IPS-18c (cell line): ENCODE results near the gene ARPC5L.
"Not testable (repeated sequence)": the region's sequence is repeated elsewhere in the genome, so short reads cannot be mapped to it uniquely, and the experiment has no call there.

ENCODE experiments used
- H3K4me3 ChIP-seq: 2 replicates; pipeline ENCODE4 v1.7.0; 2013; ENCODE audit warnings: low read depth, mild to moderate bottlenecking, low read length, moderate library complexity; ENCODE audit not compliant: insufficient read depth
- H3K9me3 ChIP-seq: one replicate; pipeline ENCODE4 v1.6.1; 2013; ENCODE audit warnings: mild to moderate bottlenecking, low read length, moderate library complexity; ENCODE audit not compliant: control insufficient read depth, insufficient read depth

Gene ARPC5L

DNA sequence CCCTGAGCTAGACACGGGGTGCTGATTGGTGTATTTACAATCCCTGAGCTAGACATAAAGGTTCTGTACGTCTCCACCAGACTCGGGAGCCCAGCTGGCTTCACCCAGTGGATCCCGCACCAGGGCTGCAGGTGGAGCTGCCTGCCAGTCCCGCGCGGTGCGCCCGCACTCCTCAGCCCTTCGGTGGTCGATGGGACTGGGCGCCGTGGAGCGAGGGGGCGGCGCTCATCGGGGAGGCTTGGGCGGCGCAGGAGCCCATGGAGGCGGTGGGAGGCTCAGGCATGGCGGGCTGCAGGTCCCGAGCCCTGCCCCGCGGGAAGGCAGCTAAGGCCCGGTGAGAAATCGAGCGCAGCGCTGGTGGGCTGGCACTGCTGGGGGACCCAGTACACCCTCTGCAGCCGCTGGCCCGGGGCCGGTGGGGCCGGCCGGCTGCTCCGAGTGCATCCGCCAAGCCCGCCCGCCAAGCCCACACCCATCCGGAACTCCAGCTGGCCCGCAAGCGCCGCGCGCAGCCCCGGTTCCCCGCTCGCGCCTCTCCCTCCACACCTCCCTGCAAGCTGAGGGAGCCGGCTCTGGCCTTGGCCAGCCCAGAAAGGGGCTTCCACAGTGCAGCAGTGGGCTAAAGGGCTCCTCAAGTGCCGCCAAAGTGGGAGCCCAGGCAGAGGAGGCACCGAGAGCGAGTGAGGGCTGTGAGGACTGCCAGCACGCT lies 23.2 kb upstream of the ARPC5L start:
- H3K9me3 ChIP-seq, H3K4me3 ChIP-seq: not testable (repeated sequence)

DNA sequence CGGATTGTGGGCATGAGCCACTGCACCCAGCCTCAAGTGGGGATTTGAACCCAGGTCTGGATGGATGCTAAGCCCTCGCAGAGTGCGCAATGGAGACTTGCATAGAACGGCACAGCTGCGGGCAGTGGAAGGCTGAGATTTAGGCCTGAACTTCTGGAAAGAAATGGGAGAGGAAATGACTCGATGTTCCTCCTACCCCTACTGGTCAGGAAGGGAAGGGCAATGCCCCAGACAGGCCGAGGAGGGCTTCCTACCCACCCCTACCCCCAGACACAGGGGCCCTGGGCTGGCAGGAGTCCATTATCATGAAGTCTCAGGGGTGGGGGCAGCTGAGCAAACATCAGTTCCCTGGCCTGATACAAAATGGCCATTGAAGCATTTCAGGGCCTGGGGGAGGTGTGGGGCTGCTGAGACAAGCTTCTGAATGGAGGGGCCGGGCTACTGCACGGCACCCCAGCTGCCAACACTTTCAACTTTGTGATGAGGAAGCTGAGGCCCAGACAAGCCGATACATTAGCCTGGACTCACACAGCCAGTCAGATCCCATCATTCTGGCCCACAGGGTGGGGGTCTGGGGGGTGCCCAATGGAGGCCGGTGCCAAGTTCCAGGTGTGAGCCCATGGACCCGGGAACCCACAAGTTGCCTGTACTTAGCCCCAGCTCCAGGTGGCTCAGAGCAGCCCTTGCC lies 22.2 kb upstream of the ARPC5L start:
- Histone ChIP-seq H3K9me3 (no peaks in the 10 kb centered on the region), H3K4me3 (no peak overlapping the region)

DNA sequence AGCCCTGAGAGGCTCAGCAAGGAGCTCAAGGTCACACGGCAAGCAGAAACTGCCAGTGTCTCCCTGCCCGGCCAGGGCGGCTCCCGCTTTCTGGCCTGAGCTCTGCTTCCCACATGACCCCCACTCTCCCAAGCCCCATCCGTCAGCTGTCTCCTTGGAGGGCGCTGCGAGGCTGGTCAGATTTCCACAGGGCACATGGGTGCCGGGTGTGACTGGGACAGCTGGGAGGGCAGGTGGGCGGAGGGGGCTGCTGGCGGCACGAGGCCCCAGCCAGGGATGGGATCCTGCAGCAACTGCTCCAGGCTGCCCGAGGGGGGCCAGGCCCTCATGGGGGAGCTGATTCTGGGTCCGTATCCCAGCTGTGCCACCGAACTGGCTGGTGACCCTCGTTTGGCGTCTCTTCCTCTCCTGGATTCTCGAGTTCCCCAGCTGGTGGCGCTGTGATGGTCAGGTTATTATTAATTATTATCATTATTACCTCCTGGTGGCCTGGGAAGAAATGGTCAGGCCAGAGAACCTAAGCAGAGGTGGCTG lies 21.6 kb upstream of the ARPC5L start:
- H3K9me3 ChIP-seq = no peaks in the 10 kb centered on the region
- H3K4me3 ChIP-seq = no peak overlapping the region

DNA sequence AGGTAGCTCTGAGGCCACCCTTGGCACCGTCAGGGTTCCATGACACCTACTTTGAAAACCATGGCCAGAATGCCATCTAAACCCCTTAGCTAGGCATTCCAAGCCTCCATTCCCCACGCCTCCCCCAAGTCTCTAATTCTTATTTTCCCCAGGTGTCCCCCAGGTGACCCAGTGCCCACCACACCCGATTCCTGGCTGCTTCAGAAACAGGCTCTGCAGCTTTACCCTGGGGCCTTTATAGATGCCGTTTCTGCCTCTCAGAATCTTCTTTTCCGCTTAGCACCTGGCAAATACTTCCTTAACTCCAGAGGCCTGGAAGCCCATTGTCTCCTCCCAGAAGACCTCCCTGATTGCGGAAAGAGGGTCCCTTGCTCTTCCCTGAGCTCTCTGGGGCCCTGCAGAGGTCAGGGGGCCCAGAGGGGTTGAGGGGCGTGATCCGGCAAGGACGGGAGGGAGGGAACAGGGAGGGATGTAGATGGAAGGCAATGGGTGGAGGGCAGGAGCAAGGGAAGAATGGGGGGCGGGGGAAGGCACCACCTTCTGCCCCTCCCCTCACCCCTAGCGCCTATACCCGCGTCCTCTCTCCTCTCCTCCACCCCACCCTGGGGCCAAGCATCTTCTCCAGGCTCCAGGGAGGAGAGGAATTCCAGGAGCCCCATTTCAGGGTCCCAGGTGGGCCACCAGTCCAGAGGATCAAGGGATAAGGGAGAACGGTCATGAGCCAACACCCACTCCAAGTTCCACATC lies 20.7 kb upstream of the ARPC5L start:
- H3K4me3 ChIP-seq = no peak overlapping the region
- H3K9me3 ChIP-seq = no peaks in the 10 kb centered on the region

DNA sequence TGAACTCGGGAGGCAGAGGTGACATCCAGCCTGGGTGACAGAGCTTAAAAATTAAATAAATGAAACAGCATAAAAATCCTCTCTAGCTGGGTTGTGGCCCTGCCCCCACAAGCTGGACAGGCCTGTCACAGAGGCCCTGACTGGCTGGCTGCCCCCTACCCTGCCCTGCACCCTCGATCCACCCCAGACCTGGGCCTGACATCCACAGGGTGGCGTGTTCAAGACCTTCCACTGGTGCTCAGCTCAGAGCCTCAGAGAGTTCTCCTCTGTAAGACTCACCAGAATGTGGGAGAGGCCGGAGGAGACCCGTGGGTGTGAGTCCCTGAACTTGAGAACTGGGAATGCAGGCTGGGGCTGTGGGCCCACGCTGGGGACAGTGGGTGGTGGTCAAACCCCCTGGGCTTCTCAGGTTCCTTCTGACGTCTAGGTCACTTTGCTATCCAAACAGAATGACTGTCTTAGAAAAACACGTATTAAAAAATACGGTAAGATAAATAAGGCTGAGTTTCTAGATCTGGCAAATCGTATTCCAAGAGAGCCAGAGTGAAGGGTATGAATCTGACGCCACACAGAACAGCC lies 18.4 kb upstream of the ARPC5L start:
- Histone ChIP-seq H3K9me3 (no peaks in the 10 kb centered on the region), H3K4me3 (no peak overlapping the region)

DNA sequence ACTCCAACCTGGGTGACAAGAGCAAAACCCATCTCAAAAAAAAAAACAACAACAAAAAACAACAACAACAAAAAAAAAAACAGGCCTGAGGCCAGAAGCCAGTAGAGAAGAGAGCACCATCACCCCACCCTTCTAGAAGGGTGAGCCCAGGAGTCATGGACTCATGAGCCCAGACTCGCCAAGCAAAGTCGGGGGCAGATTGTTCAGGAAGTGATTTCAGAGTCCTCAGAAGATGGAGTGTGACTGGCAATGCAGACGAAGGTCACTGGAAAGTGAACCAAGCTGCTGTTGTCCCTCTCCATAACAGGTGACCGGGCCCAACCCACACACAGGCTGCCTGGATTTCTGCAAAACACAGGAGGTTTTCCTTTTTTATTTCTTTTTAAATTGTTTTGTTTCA lies 17.6 kb upstream of the ARPC5L start:
- Histone ChIP-seq H3K4me3 (no peak overlapping the region), H3K9me3 (no peaks in the 10 kb centered on the region)

DNA sequence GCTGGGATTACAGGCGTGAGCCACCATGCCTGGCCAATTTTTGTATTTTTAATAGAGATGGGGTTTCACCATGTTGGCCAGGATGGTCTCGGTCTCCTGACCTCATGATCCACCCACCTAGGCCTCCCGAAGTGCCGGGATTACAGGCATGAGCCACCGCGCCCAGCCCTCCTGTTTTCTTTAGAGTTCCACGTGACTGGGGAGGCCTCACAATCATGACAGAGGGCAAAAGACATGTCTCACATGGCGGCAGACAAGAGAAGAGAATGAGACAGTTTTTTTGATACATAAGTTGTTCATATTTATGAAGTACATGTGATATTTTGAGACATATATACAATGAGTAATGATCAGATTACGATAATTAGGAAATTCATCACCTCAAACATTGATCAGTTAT lies 15.5 kb upstream of the ARPC5L start:
- H3K4me3 ChIP-seq, H3K9me3 ChIP-seq: not testable (repeated sequence)

DNA sequence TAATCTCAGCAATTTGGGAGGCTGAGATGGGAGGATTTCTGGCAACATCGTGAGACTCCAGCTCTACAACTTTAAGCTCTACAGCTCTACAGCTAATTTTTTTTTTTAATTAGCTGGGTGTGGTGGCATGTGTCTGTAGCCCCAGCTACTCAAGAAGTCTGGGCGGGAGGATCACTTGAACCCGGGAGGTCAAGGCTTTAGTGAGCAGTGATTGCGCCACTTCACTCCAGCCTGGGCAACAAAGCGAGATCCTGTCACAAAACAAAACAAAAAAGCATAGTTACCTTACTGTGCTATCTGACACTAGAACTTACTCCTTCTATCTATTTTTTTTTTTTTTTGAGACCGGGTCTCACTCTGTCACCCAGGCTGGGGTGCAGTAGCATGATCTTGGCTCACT lies 15.0 kb upstream of the ARPC5L start:
- no peaks in the 10 kb centered on the region for H3K9me3 ChIP-seq
- H3K4me3 ChIP-seq = no peak overlapping the region

DNA sequence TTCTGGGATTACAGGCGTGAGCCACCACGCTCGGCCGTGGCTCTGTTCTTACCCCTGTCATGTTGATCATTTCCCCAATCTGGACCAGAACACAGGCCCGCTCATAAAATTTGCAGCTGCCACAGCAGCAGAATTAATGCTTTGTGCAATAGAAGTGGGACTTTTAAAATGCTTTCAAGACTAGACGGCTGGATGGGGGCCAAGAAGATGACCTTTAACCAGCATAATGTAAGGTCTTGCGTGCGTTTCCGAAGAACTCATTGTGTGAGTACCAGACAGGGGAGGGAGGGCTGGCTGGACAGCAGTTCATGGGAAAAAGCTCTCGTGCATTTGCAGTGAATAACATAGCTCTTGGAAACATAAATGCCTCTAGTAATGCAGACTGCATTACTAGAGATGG lies 12.1 kb upstream of the ARPC5L start:
- H3K9me3 ChIP-seq = no peaks in the 10 kb centered on the region

DNA sequence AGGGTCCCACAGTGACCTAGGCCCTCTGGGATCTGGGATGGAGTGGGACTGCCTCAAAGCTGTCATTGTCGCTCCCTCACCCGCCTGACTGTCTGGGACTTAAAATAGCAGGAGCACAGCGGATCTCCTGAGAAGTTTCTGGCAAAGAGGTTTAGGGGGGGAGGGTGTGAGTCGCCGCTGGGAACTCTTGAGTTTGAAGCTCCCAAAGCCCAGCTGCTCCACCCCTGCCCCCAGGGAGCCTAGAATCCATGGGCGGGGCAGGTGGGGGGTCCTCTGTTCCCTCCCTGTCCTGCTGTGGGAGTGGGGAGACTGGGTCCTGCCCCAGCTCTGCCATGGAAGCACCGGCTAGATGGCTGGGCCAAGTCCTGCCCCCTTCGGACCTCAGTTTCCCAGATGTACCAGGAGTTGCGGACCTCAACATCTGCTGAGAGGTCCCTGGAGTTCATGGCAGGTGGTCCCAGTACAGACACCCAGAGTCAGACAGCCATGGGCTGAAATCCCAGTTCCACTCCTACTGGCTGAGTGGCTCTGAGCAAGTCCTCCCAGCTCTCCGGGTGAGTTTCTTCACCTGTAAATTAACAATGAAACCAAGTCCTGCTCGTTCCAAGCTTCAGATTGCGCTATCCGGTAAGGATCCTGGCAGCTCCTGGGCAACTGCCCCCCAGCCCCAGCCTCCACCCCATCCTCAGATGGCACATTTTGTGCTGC lies 9.7 kb upstream of the ARPC5L start:
- Histone ChIP-seq H3K9me3 (peaks cover 2% of the 10 kb centered on the region), H3K4me3 (0 out of 2 replicates have a peak overlapping the region, but pooled peaks have one; percentile 59)

More for the DNA sequence above, 12.1 kb upstream of the ARPC5L start:
- H3K4me3 ChIP-seq = no peak overlapping the region

DNA sequence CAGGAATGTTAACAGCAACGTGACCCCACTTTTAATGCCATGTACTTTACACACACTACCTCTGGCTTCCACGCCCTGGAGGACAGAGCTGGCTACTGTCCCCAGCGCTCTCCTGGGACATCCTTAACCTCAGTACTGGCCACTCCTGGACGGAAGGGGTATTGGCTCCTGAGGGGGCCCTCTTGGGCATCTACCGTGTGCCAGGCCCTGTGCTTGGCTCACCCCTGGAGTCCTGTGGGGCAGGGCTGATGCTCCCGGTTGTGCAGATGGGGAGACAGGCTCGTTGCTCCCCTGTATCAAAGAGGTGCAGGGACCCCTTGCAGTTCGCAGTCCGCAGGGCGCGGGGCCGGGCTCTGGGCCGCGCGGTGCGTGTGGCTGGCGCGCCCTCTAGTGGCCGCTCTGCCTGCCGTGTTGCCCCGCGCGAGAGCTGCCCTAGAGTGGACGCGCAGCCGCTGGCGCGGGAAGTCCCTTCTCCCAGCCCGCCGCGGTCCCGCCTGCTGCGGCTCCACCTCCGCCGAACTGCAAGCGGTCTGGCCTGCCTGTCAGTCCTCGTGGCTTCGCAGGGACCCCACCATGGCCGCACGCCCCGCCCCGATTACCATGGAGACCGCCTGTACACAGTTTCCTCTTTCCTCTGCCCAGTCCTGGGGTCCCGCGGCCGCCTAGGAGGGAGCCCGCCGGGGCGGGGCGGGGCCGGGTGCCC lies 8.9 kb upstream of the ARPC5L start, which contains the start of gene WDR38:
WDR38 (plus strand) TSS at position 632 of the 703 bp plus-strand sequence. CDS start 72 bp downstream, outside the sequence.
- H3K9me3 ChIP-seq = peaks cover 2% of the 10 kb centered on the region
- H3K4me3 ChIP-seq = peak within 1 kb of the TSS; percentile 59

DNA sequence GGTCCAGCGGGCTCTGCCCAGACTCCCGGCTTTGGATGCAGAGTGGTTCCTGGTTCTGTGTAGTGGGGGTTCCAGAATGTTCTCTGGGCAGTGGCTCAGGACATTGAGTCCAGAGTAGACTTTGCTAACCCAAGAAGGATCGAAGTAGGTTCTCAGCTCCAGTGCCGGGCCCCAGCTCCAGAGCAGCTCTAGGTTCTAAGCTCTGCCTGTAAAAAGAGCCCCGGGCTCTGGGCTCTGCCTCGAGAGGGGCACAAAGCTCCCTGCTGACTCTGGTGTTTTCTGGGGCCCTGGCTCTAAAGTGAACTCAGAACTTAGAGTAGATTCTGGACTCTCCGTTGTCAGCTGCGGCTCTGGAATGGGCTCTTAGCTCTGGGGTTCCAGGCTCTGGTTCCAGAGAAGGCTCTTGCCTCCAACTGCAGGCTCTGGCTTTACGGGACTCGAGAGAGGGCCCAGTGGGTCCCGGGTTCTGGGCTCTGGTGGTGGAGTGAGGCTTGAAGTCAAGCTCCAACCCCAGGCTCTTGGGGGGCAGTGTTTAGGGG lies 8.3 kb upstream of the ARPC5L start:
- H3K9me3 ChIP-seq = peaks cover 2% of the 10 kb centered on the region
- peak overlapping the region; percentile 59; the same call in 1 of the 2 replicates for H3K4me3 ChIP-seq

DNA sequence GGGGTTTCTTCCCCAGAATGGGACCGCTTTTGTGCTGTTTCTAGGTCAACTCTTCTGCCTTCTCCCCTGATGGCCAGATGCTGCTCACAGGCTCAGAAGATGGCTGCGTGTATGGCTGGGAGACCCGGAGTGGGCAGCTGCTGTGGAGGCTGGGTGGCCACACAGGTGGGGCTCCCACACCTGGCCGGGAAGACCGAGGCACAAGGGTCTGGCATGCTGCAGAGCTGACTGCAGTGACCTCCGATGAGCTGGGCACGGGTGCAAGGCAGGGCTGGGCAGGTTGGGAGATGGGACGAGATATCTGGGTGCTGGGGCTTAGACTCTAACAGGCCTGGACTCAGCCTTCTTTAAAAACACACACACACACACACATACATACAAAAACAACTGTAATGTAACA lies 7.8 kb upstream of the ARPC5L start:
- Histone ChIP-seq H3K4me3 (no peak overlapping the region), H3K9me3 (peaks cover 2% of the 10 kb centered on the region)

DNA sequence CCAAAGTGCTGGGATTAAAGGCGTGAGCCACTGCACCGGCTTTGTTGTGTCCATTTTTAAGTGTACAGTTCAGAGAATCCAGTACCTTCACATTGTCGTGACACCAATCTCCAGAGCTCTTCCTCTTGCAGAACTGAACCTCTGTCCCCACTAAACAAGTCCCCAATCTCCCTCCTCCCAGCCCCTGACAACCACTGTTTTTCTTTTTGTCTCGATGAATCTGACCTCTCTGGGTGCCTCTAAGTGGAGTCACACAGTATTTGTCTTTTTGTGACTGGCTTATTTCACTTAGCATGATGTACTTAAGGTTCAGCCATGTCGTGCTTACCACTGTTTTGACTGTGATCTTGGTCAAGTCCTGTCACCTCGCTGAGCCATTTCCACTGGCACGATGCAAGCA lies 7.1 kb upstream of the ARPC5L start:
- Histone ChIP-seq H3K9me3 (peaks cover 2% of the 10 kb centered on the region), H3K4me3 (no peak overlapping the region)

DNA sequence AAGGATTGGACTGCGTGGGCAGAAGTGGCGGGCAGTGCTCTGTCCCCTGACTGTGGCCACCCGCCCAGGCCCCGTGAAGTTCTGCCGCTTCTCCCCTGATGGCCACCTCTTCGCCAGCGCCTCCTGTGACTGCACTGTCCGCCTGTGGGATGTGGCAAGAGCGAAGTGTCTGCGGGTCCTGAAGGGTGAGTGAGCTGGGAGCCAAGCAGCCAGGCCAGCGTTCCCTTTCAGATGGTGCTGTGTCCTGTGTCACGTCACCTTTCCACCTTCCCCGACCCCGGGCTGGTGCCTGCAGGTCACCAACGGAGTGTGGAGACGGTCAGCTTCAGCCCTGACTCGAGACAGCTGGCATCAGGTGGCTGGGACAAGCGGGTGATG lies 6.4 kb upstream of the ARPC5L start:
- H3K4me3 ChIP-seq = no peak overlapping the region
- peaks cover 2% of the 10 kb centered on the region for H3K9me3 ChIP-seq
